ENCODE measurements around the gene SELENOW. TPM values are rescaled to one million over a fixed set of nuclear protein-coding genes. Genes with fewer than 3 reads are reported as not detected.

Gene SELENOW
- 102 to 159 TPM (median 147 TPM) in 5 replicates for total RNA-seq (2022; extraction: Qiagen RNA extraction; ENCODE audit: low read depth)

DNA sequence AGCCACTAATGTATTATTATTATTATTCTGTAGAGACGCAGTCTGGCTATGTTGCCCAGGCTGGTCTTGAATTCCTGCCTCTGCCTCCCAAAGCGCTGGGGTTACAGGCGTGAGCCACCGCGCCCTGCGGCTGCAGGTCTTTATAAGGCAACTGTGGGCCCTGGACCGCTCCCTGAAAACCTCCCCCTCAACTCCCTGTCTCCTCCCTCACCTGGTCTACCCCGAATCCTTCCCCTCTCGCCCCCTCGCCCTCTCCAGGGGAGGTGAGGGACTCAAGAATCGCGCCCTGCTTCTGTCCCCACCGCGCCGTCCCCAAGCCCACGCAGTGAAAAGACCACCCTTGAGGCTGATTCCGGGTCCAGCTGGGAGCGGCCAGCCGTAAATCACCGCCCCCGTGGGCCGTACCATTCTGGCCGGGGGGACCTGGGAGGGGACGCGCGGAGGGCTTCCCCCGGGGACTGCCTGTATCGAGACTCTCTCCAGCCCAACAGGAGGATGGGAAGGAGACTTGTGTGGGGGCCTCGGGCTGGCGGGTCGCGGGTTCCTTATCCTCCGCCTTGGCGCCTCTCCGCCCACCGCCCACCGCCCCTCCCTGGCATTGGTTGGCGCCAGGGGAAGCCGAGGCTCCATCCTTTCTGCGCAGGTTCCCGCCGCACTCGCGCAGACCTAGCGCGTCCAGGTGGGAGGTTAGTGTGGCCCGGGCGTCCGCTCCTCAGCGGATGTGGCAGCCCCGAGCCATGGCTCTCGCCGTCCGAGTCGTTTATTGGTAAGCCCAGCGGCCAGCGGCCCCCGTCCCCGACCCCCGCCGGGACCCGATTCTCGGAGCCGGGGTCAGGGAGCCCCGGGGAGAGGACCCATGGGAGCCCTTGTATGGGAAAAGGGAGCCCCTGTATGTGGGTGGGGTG, at the start of gene SELENOW:
TSS of gene SELENOW (plus strand) at position 655 of the 905 bp plus-strand sequence. CDS start at position 738, 83 bp downstream.

DNA sequence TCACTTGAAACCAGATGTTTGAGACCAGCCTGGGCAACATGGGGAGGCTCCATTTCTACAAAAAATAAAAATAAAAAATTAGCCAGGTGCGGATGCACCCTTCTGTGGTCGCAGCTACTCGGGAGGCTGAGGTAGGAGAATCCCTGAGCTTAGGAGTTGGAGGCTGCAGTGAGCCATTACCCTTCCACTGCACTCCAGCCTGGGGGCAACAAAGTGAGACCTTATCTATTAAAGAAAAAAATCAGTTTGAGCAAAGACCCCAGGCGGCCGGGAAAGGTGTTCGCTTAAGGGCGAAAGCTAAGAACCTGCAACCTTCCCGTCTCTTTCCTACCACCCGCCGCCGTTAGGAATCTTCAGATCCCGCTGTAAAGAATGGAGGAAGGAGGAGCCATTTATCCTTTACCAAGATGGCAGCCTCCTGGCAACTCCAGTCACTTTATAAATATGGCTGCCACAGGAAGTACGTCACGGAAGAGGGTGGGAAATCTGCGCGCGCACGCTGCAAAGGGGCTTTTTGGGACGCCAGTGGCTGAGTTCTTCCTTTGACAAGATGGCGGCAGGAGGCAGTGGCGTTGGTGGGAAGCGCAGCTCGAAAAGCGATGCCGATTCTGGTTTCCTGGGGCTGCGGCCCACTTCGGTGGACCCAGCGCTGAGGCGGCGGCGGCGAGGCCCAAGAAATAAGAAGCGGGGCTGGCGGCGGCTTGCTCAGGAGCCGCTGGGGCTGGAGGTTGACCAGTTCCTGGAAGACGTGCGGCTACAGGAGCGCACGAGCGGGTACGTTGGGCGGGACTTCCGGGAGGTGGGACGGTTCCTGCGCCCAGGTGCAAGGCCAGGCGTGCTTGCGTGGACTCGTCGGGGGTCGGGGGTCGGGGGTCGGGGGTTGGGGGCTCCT, 33.2 kb upstream of the SELENOW start, which contains the start of gene NOP53:
TSS of gene NOP53 (plus strand) at position 537 of the 892 bp plus-strand sequence. CDS start at position 551, 14 bp downstream.

DNA sequence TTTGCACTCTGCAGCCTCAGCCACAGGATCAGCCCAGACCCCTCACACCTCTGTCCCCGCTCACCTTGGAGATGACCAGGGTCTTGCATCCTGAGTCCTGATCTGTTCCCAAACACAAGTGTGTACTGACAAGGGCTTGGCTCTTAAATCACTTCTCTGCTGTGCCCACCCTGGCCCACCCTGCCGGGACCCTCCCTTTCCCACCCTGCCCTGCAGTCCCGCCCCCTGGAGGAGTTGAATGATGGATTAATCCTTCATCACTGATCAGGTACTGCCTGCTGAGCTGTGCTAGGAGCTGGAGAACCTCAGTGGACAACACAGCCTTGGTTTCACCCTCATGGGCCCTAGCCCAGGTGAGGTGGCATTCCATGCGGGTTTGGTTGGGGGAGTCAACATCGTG, 25.9 kb downstream of the SELENOW start, which contains the start of gene TPRX1:
TSS of gene TPRX1 (minus strand) at position 101 of the 400 bp plus-strand sequence. CDS start at position 89, 12 bp downstream.

DNA sequence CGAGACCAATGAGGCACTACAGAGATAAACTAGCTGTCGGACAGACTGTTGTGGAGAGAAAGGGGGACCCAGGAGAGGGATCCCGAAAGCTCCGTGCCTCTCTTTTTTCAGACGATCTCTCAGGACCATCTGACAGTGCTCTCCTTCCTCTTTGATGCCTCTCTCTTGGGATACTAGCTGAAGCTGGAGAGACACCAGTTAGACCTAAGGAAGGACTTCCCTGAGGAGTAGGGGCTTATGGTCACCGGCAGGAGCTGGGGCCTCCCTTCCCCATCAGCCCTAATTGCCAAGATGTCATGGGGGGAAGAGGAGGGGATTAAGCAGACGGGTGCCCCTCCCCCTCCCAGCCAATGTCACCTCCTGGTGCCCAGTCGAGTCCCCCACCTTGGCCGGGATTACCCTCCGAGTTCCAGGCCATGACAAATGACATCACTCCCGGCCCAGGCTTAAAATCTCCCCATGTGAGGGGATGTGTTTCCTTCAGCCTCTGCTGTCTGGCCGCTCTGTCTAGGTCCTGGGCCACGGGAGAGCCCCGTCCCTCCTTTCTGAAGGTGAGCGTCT, 43.0 kb downstream of the SELENOW start, which contains the start of gene CRX:
TSS of gene CRX (plus strand) at position 478 of the 561 bp plus-strand sequence. CDS start 12,507 bp downstream, outside the sequence.

Other genes starting within 250 kb of the SELENOW start
- gene ZNF541, start 205.6 kb upstream of the SELENOW start, total RNA-seq (2022; extraction: Qiagen RNA extraction; ENCODE audit: low read depth): not detected in 5 replicates
- 12.5 to 17.2 TPM (median 12.7 TPM) in 5 replicates for gene BICRA, start 169.6 kb upstream of the SELENOW start, total RNA-seq (2022; extraction: Qiagen RNA extraction; ENCODE audit: low read depth)
- gene EHD2, start 65.3 kb upstream of the SELENOW start, total RNA-seq (2022; extraction: Qiagen RNA extraction; ENCODE audit: low read depth): 106 to 151 TPM (median 129 TPM) in 5 replicates
- gene NOP53, start 33.2 kb upstream of the SELENOW start, total RNA-seq (2022; extraction: Qiagen RNA extraction; ENCODE audit: low read depth): 227 to 326 TPM (median 233 TPM) in 5 replicates
- not detected in 5 replicates for gene TPRX1, start 25.8 kb downstream of the SELENOW start, total RNA-seq (2022; extraction: Qiagen RNA extraction; ENCODE audit: low read depth)
- gene CRX, start 43.2 kb downstream of the SELENOW start, total RNA-seq (2022; extraction: Qiagen RNA extraction; ENCODE audit: low read depth): not detected in 5 replicates
- gene TPRX2, start 80.5 kb downstream of the SELENOW start, total RNA-seq (2022; extraction: Qiagen RNA extraction; ENCODE audit: low read depth): not detected in 5 replicates
- gene SULT2A1, start 107.6 kb downstream of the SELENOW start, total RNA-seq (2022; extraction: Qiagen RNA extraction; ENCODE audit: low read depth): not detected in 5 replicates
- gene BSPH1, start 213.5 kb downstream of the SELENOW start, total RNA-seq (2022; extraction: Qiagen RNA extraction; ENCODE audit: low read depth): not detected in 5 replicates
- 0.10 TPM in 1 of 5 replicates, not detected in the others for gene ELSPBP1, start 215.9 kb downstream of the SELENOW start, total RNA-seq (2022; extraction: Qiagen RNA extraction; ENCODE audit: low read depth)

All from A549 treated with DMSO at 1 μM for 4 hours (cell line).